Eye (tissue), 1 donor: ENCODE measurements around the gene FBXW9.
A peak's percentile ranks its signal among the peaks of the same experiment; 100 is the strongest.
"Not testable (repeated sequence)": the region's sequence is repeated elsewhere in the genome, so short reads cannot be mapped to it uniquely, and the experiment has no call there.

Source experiments
- DNase-seq: peaks from one replicate; pipeline ENCODE4 v3.0.0-alpha.2; 2015

Gene FBXW9

GRCh38 chr19:12649941-12650340 is 46.5 kb downstream of the FBXW9 start:
- DNase-seq, result no peak

GRCh38 chr19:12648088-12648487 is 48.3 kb downstream of the FBXW9 start:
- DNase-seq, result no peak

- DNase-seq, result peak; percentile 76
These were observed 48.9 kb downstream of the FBXW9 start for GRCh38 chr19:12647490-12648071.

- DNase-seq, result no peak
These were observed 49.4 kb downstream of the FBXW9 start for GRCh38 chr19:12647047-12647446.

- DNase-seq, result no peak
These were observed 49.9 kb downstream of the FBXW9 start for GRCh38 chr19:12646551-12646950.

GRCh38 chr19:12643716-12644115 is 52.7 kb downstream of the FBXW9 start:
- not testable (repeated sequence) for DNase-seq

- no peak for DNase-seq
These were observed 53.9 kb downstream of the FBXW9 start for GRCh38 chr19:12642506-12642905.

- DNase-seq, result no peak
These were observed 55.0 kb downstream of the FBXW9 start for GRCh38 chr19:12641456-12641855.

GRCh38 chr19:12639901-12640613 is 56.4 kb downstream of the FBXW9 start:
- DNase-seq, result peak; percentile 89
